ENCODE data around the gene APPL2.
"Not testable (repeated sequence)": the region's sequence is repeated elsewhere in the genome, so short reads cannot be mapped to it uniquely, and the experiment has no call there.

Gene APPL2

GRCh38 chr12:105256431-105256830, 20.5 kb upstream of the APPL2 start:
- DNase-seq (ENCODE audit: low read depth in 3 of 3): not testable (repeated sequence)

GRCh38 chr12:105256011-105256410, 20.0 kb upstream of the APPL2 start:
- no peak for DNase-seq (ENCODE audit: low read depth in 3 of 3)

- DNase-seq (ENCODE audit: low read depth in 3 of 3): no peak
Measured at GRCh38 chr12:105253866-105254513, 18.0 kb upstream of the APPL2 start.

- no peak for DNase-seq (ENCODE audit: low read depth in 3 of 3)
Measured at GRCh38 chr12:105252901-105253300, 16.9 kb upstream of the APPL2 start.

- DNase-seq (ENCODE audit: low read depth in 3 of 3): not testable (repeated sequence)
Measured at GRCh38 chr12:105245776-105246427, 9.9 kb upstream of the APPL2 start.

- DNase-seq (ENCODE audit: low read depth in 3 of 3): no peak
Measured at GRCh38 chr12:105245291-105245690, 9.3 kb upstream of the APPL2 start.

GRCh38 chr12:105240228-105240627, 4.3 kb upstream of the APPL2 start:
- DNase-seq (ENCODE audit: low read depth in 3 of 3): no peak

- no peak for DNase-seq (ENCODE audit: low read depth in 3 of 3)
Measured at GRCh38 chr12:105239304-105239703, 3.3 kb upstream of the APPL2 start.

GRCh38 chr12:105237666-105238065, 1.7 kb upstream of the APPL2 start:
- no peak for DNase-seq (ENCODE audit: low read depth in 3 of 3)

GRCh38 chr12:105235281-105235731, 668 bp downstream of the APPL2 start:
- no peak for DNase-seq (ENCODE audit: low read depth in 3 of 3)

GRCh38 chr12:105234197-105234596, 1.8 kb downstream of the APPL2 start:
- no peak for DNase-seq (ENCODE audit: low read depth in 3 of 3)

- DNase-seq (ENCODE audit: low read depth in 3 of 3): no peak
Measured at GRCh38 chr12:105233041-105233905, 2.7 kb downstream of the APPL2 start.

GRCh38 chr12:105231396-105231795, 4.6 kb downstream of the APPL2 start:
- DNase-seq (ENCODE audit: low read depth in 3 of 3): no peak

- DNase-seq (ENCODE audit: low read depth in 3 of 3): no peak
Measured at GRCh38 chr12:105229371-105229770, 6.6 kb downstream of the APPL2 start.

GRCh38 chr12:105228966-105229365, 7.0 kb downstream of the APPL2 start:
- DNase-seq (ENCODE audit: low read depth in 3 of 3): no peak

GRCh38 chr12:105228494-105228893, 7.5 kb downstream of the APPL2 start:
- no peak for DNase-seq (ENCODE audit: low read depth in 3 of 3)

GRCh38 chr12:105227879-105228278, 8.1 kb downstream of the APPL2 start:
- no peak for DNase-seq (ENCODE audit: low read depth in 3 of 3)

GRCh38 chr12:105226219-105226618, 9.8 kb downstream of the APPL2 start:
- DNase-seq (ENCODE audit: low read depth in 3 of 3): no peak

GRCh38 chr12:105225505-105226015, 10.4 kb downstream of the APPL2 start:
- no peak for DNase-seq (ENCODE audit: low read depth in 3 of 3)

GRCh38 chr12:105224399-105224798, 11.6 kb downstream of the APPL2 start:
- DNase-seq (ENCODE audit: low read depth in 3 of 3): no peak

- no peak for DNase-seq (ENCODE audit: low read depth in 3 of 3)
Measured at GRCh38 chr12:105223884-105224283, 12.1 kb downstream of the APPL2 start.

GRCh38 chr12:105223352-105223845, 12.6 kb downstream of the APPL2 start:
- no peak for DNase-seq (ENCODE audit: low read depth in 3 of 3)

All from stimulated activated CD4-positive, alpha-beta T cell treated with anti-CD3 and anti-CD28 coated beads, TNF-alpha, amount 100 ng/mL, for 4 hours (primary cell).